Smooth muscle cell (in vitro differentiated cells): ENCODE data around the gene TMEM40. TPM values are rescaled to one million over a fixed set of nuclear protein-coding genes. Genes with fewer than 3 reads are reported as not detected.

Source experiments
- DNase-seq: peaks from one replicate; lab custom pipeline; 2025; ENCODE audit not compliant: unreplicated experiment; lab: John Stamatoyannopoulos, UW
- H2AFZ ChIP-seq: fragments of 200-600 bp; sonication (generic); 2 replicates; pipeline ENCODE4 v1.6.0; 2016; ENCODE audit warnings: antibody characterized with exemption, low read depth, mild to moderate bottlenecking
- H3F3A ChIP-seq: fragments of 200-600 bp; sonication (generic); 2 replicates; pipeline ENCODE4 v1.6.0; 2017; ENCODE audit warnings: antibody characterized with exemption, low read depth
- H3K27ac ChIP-seq: fragments of 200-600 bp; sonication (generic); 2 replicates; pipeline ENCODE4 v1.5.1; 2016; ENCODE audit warnings: low read depth, mild to moderate bottlenecking
- H3K27me3 ChIP-seq: fragments of 200-600 bp; sonication (generic); 2 replicates; pipeline ENCODE4 v1.6.1; 2016; ENCODE audit warnings: low read depth, mild to moderate bottlenecking
- H3K36me3 ChIP-seq: fragments of 200-600 bp; sonication (generic); 2 replicates; pipeline ENCODE4 v1.5.1; 2016; ENCODE audit warnings: low read depth
- H3K4me1 ChIP-seq: fragments of 200-600 bp; sonication (generic); 2 replicates; pipeline ENCODE4 v1.5.1; 2016; ENCODE audit warnings: low read depth
- H3K4me2 ChIP-seq: fragments of 200-600 bp; sonication (generic); 2 replicates; pipeline ENCODE4 v1.6.0; 2016; ENCODE audit warnings: mild to moderate bottlenecking
- H3K4me3 ChIP-seq: fragments of 200-600 bp; sonication (generic); 2 replicates; pipeline ENCODE4 v1.5.1; 2016; ENCODE audit warnings: mild to moderate bottlenecking
- H3K79me2 ChIP-seq: fragments of 200-600 bp; sonication (generic); 2 replicates; pipeline ENCODE4 v1.6.0; 2016; ENCODE audit warnings: low read depth, mild to moderate bottlenecking
- H3K9ac ChIP-seq: fragments of 200-600 bp; sonication (generic); 2 replicates; pipeline ENCODE4 v1.6.0; 2016; ENCODE audit warnings: low read depth
- H3K9me3 ChIP-seq: fragments of 200-600 bp; sonication (generic); replicated peaks from 2 replicates; pipeline ENCODE4 v1.5.1; 2016; ENCODE audit warnings: low read depth
- H4K20me1 ChIP-seq: fragments of 200-600 bp; sonication (generic); 2 replicates; pipeline ENCODE4 v1.6.0; 2016; ENCODE audit warnings: low read depth
- whole genome bisulfite sequencing: methylation state at CpG from one replicate; pipeline ENCODE4 v1.1.7; 2016; ENCODE audit warnings: low lambda C conversion rate; 5-methylcytosine and 5-hydroxymethylcytosine counted together
- polyA plus RNA-seq: library from polyadenylated mRNA; unstranded; fragments of >200 nt; fragmentation: Nextera tagmentation; extraction: Ambion mirVana; gene quantifications from 2 replicates; pipeline ENCODE4 v1.2.1, GENCODE V29; 2016
- total RNA-seq: library from RNA; depleted of rRNA; stranded (reverse); fragments of >200 nt; gene quantifications from 2 replicates; pipeline ENCODE4 v1.2.3, GENCODE V29; 2014
- TF ChIP-seq, protein P1 (sequence below): fragments of 200-600 bp; sonication (generic); IDR thresholded peaks from 2 replicates; pipeline ENCODE4 v1.5.1; 2017; ENCODE audit warnings: borderline replicate concordance, mild to moderate bottlenecking, antibody characterized with exemption; ENCODE audit not compliant: insufficient read depth, poor library complexity, severe bottlenecking

TMEM40 gene
- total and polyA plus RNA-seq, 2 experiments from 2014 or later = 6.7 to 6.8 TPM

DNA sequence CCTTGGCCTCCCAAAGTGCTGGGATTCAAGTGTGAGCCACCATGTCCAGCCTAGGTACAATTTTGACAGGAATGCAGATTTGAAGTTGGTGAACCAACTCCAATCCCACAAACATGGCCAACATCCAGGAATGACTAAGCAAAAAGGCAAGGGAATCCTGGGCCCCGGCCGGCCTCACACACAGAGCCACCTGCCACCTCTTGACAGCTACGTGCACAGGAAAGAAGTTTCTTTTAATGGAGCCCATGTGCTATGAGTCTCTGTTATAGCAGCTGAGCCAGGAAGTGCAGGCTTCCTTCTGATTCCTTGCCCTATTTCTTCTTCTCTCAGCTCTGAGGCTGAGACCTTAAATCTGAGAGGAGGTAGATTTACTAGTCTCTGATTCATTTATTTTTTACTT lies 8.8 kb downstream of the TMEM40 start:
- no peaks in the 10 kb centered on the region for H3K27me3 ChIP-seq
- no peak for DNase-seq
- 63% methylated on average over 3 of the region's 3 CpGs for WGBS
- no peak overlapping the region for H3K9ac ChIP-seq
- H3F3A ChIP-seq = peaks cover 11% of the 10 kb centered on the region
- no peak overlapping the region for H3K4me3 ChIP-seq
- peak overlapping the region; percentile 80 for H3K27ac ChIP-seq
- no peaks in the 10 kb centered on the region for H4K20me1 ChIP-seq
- H3K9me3 ChIP-seq = no peaks in the 10 kb centered on the region
- no peak overlapping the region for H2AFZ ChIP-seq
- no peaks in the 10 kb centered on the region for H3K4me1 ChIP-seq
- no peaks in the 10 kb centered on the region for H3K36me3 ChIP-seq
- no peaks in the 10 kb centered on the region for H3K79me2 ChIP-seq
- TF ChIP-seq, protein P1, sequence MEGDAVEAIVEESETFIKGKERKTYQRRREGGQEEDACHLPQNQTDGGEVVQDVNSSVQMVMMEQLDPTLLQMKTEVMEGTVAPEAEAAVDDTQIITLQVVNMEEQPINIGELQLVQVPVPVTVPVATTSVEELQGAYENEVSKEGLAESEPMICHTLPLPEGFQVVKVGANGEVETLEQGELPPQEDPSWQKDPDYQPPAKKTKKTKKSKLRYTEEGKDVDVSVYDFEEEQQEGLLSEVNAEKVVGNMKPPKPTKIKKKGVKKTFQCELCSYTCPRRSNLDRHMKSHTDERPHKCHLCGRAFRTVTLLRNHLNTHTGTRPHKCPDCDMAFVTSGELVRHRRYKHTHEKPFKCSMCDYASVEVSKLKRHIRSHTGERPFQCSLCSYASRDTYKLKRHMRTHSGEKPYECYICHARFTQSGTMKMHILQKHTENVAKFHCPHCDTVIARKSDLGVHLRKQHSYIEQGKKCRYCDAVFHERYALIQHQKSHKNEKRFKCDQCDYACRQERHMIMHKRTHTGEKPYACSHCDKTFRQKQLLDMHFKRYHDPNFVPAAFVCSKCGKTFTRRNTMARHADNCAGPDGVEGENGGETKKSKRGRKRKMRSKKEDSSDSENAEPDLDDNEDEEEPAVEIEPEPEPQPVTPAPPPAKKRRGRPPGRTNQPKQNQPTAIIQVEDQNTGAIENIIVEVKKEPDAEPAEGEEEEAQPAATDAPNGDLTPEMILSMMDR = no peak
- no peak overlapping the region for H3K4me2 ChIP-seq

DNA sequence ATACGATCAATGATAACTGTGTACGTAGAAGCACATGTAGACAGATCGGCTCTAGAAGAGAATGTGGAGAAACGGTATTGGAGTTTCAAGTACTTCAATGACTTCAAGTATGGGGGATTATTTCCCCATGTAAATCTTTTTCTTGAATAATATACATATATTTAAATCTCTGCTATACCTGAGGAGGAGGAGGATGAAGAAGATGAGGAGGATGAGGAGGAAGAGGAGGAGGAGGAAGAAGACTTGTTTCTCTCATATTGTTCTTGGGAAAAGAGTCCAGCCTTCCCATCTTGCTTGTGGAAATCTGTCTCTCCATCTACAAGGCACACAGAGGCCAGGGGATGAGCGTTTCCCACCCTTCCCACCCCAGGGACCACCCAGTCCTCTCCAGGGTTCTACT lies 10.6 kb downstream of the TMEM40 start:
- H3K4me3 ChIP-seq = no peak overlapping the region
- H3K36me3 ChIP-seq = no peaks in the 10 kb centered on the region
- no peaks in the 10 kb centered on the region for H3K4me1 ChIP-seq
- no peak overlapping the region for H2AFZ ChIP-seq
- TF ChIP-seq, protein P1 = no peak
- H3K27ac ChIP-seq = no peak overlapping the region
- H3K27me3 ChIP-seq = no peaks in the 10 kb centered on the region
- no peak overlapping the region for H3K9ac ChIP-seq
- H4K20me1 ChIP-seq = no peaks in the 10 kb centered on the region
- no peaks in the 10 kb centered on the region for H3K9me3 ChIP-seq
- peaks cover 11% of the 10 kb centered on the region for H3F3A ChIP-seq
- no peaks in the 10 kb centered on the region for H3K79me2 ChIP-seq
- no peak for DNase-seq
- H3K4me2 ChIP-seq = no peak overlapping the region
- WGBS = 93% methylated on average over 5 of the region's 5 CpGs

DNA sequence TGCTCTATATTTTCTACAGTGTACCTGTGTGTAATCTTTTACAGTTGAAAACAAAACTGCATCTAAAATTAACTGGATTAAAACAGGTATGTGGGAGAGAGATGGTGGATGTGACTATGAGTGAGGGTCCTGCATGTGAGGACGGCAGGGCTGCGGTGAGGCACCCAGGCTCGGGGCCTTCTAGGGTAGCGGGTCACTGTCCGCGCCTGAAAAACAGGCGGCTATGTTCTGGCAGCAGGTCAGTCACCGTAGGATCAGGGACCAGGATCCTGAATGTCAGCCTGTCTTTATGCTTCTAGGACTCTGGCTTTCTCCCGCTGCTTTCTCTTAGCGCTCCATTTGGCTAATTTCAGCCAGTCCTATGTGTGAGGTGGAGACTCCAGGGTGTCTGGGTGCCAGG lies 12.6 kb downstream of the TMEM40 start:
- Histone ChIP-seq H3K79me2 (no peaks in the 10 kb centered on the region), H4K20me1 (no peaks in the 10 kb centered on the region), H3K4me3 (no peak overlapping the region), H3K36me3 (no peaks in the 10 kb centered on the region), H3F3A (peaks cover 11% of the 10 kb centered on the region), H3K27me3 (no peaks in the 10 kb centered on the region), H3K27ac (no peak overlapping the region), H2AFZ (no peak overlapping the region), H3K9ac (no peak overlapping the region), H3K9me3 (no peaks in the 10 kb centered on the region), H3K4me2 (no peak overlapping the region), H3K4me1 (no peaks in the 10 kb centered on the region)
- TF ChIP-seq, protein P1 = no peak
- no peak for DNase-seq
- WGBS = 96% methylated on average over 10 of the region's 10 CpGs

DNA sequence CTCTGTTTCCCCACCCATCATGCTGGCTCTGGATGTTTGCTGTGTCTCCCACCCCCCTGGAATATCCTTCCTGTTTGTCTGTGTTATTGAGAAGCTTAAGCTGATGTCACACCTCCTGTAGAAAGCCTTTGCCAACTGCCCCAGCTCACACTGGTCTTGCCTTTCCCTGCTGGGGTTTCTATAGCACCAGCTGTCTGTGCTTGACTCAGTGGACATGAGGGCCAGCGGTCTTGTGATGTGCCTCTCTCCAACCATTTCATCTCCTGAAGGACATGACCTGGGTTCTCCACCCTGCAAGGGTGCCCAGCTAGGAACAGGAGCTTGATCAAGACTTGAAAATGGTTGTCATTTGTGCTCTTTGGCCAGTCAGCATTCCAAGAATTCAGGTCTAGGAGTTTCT lies 14.7 kb downstream of the TMEM40 start:
- Histone ChIP-seq H3K9me3 (no peaks in the 10 kb centered on the region), H3K79me2 (no peaks in the 10 kb centered on the region), H3F3A (no peaks in the 10 kb centered on the region), H3K9ac (no peak overlapping the region), H3K4me1 (no peaks in the 10 kb centered on the region), H3K27me3 (no peaks in the 10 kb centered on the region), H3K4me3 (no peak overlapping the region), H3K27ac (no peak overlapping the region), H3K36me3 (no peaks in the 10 kb centered on the region), H4K20me1 (no peaks in the 10 kb centered on the region), H3K4me2 (no peak overlapping the region), H2AFZ (no peak overlapping the region)
- WGBS = 95% methylated on average over 1 of the region's 1 CpG
- DNase-seq = no peak
- TF ChIP-seq, protein P1 = no peak
